VCaP (cell line): ENCODE measurements around the gene RASA3.

ENCODE experiments used
- H3K27ac ChIP-seq: fragments of 450-650 bp; 2 replicates; pipeline ENCODE4 v1.5.1; 2017
- TF ChIP-seq, protein P1 (sequence below): fragments of 450-650 bp; conservative IDR thresholded peaks from 2 replicates; pipeline ENCODE4 v1.5.1; 2017; ENCODE audit warnings: mild to moderate bottlenecking, moderate library complexity

RASA3 gene

DNA sequence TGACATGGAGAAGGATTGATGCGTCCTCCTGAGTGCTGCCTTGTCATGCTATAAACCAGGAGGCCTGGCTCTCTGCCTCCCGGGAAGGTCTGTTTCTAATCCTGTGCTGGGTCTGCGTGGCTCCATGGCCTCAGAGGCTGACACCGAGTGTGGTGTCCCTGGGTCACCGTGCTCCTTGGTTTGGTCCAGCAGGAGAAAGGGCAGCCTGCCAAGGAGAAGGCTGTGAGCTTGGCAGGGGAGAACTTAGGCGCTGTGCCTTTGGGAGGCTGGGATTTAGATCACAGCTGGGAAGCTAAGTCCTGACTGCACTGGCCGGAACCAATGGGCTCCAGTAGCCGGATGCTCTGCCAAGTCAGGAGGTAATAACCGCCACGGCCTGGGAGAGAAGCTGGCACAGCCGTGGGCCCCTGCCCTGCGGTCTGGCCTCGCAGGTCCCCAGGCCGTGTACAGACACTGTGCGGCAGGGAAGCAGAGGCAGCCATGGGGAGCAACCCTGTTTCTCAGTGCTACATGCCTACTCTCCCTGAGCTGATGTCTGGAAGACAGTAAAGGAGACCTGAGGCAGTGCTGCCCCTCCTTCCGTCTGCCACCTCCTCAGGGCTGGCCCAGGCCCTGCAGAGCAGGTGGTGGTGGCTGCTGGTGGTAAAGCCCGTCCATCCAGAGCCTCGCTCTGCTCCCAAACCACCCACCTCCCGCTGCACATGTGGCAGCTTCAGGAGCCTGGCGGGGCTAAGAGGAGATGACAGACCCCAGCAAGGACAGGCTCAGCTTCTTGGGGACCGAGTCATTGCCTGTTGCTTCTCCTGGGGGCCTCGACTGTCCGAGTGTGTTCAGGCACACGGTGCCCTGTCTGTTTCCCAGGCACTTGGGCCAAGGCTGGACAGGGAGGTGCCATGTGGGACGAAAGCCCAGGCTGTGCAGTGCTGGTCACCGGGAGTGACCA is 203.5 kb downstream of the RASA3 start:
- TF ChIP-seq, protein P1, sequence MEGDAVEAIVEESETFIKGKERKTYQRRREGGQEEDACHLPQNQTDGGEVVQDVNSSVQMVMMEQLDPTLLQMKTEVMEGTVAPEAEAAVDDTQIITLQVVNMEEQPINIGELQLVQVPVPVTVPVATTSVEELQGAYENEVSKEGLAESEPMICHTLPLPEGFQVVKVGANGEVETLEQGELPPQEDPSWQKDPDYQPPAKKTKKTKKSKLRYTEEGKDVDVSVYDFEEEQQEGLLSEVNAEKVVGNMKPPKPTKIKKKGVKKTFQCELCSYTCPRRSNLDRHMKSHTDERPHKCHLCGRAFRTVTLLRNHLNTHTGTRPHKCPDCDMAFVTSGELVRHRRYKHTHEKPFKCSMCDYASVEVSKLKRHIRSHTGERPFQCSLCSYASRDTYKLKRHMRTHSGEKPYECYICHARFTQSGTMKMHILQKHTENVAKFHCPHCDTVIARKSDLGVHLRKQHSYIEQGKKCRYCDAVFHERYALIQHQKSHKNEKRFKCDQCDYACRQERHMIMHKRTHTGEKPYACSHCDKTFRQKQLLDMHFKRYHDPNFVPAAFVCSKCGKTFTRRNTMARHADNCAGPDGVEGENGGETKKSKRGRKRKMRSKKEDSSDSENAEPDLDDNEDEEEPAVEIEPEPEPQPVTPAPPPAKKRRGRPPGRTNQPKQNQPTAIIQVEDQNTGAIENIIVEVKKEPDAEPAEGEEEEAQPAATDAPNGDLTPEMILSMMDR: no peak

More for the DNA sequence above, 203.5 kb downstream of the RASA3 start:
- H3K27ac ChIP-seq: no peak overlapping the region; the same call in 1 of the 2 replicates
